IMR-90 (cell line): ENCODE data around the gene USF1. TPM values are rescaled to one million over a fixed set of nuclear protein-coding genes. Genes with fewer than 3 reads are reported as not detected.

Experiments
- ATAC-seq: fragments of 200-7000 bp; cut with Tn5 transposase; 2 replicates; pipeline ENCODE4 v1.9.1; 2020; ENCODE audit warnings: low read depth, mild to moderate bottlenecking, moderate library complexity
- BruUV-seq: library from RNA; stranded (reverse); fragments of 400-500 nt; replicated peaks from 2 replicates; lab custom pipeline; 2021; lab: Mats Ljungman, UMichigan
- CTCF ChIA-PET: fragments of 300-600 bp; formaldehyde crosslinking; extraction: SDS; loops from one replicate; lab custom pipeline; 2021; ENCODE audit warnings: antibody characterized with exemption; lab: Yijun Ruan, JAX
- POLR2A ChIA-PET: fragments of 300-600 bp; sonication (Branson Sonifier 250); formaldehyde crosslinking; loops from one replicate; lab custom pipeline; 2022; ENCODE audit warnings: antibody characterized with exemption; ENCODE audit not compliant: unreplicated experiment; lab: Charles Lee
- DNase-seq: peaks from one replicate; pipeline ENCODE4 v3.0.0; 2013
- H2AFZ ChIP-seq: replicated peaks from 2 replicates; pipeline ENCODE3; 2013; ENCODE audit warnings: low read length, mild to moderate bottlenecking; ENCODE audit not compliant: poor library complexity
- H2AK5ac ChIP-seq: 2 replicates; pipeline ENCODE4 v1.6.1; 2013; ENCODE audit warnings: low read depth, low read length, inconsistent platforms
- H2AK9ac ChIP-seq: replicated peaks from 2 replicates; pipeline ENCODE3; 2013; ENCODE audit warnings: mild to moderate bottlenecking, low read depth, low read length, moderate library complexity; ENCODE audit not compliant: poor library complexity
- H2BK120ac ChIP-seq: 2 replicates; pipeline ENCODE4 v1.6.1; 2013; ENCODE audit warnings: low read depth, low read length, inconsistent platforms
- H2BK15ac ChIP-seq: 3 replicates; pipeline ENCODE4 v1.6.1; 2013; ENCODE audit warnings: low read depth, low read length, inconsistent platforms
- H2BK20ac ChIP-seq: 2 replicates; pipeline ENCODE4 v1.6.1; 2013; ENCODE audit warnings: low read depth, mild to moderate bottlenecking, inconsistent platforms, low read length, moderate library complexity
- H2BK5ac ChIP-seq: 2 replicates; pipeline ENCODE4 v1.6.1; 2013; ENCODE audit warnings: mild to moderate bottlenecking, low read depth, low read length, inconsistent platforms; ENCODE audit not compliant: poor library complexity, severe bottlenecking
- H3K14ac ChIP-seq: replicated peaks from 2 replicates; pipeline ENCODE4 v1.6.1; 2013; ENCODE audit warnings: low read depth, low read length, inconsistent platforms
- H3K18ac ChIP-seq: 2 replicates; pipeline ENCODE4 v1.6.1; 2013; ENCODE audit warnings: low read depth, low read length, control low read depth
- H3K23ac ChIP-seq: 2 replicates; pipeline ENCODE4 v1.6.1; 2013; ENCODE audit warnings: low read depth, low read length, inconsistent platforms
- H3K27ac ChIP-seq: 2 replicates; pipeline ENCODE4 v1.5.1; 2013; ENCODE audit warnings: mild to moderate bottlenecking, control low read depth, low read length; ENCODE audit not compliant: insufficient read depth
- H3K27me3 ChIP-seq: 2 replicates; pipeline ENCODE4 v1.6.1; 2013; ENCODE audit warnings: low read length; ENCODE audit not compliant: control insufficient read depth, insufficient read depth
- H3K36me3 ChIP-seq: 2 replicates; pipeline ENCODE4 v1.6.1; 2013; ENCODE audit warnings: low read length, mixed read lengths; ENCODE audit not compliant: control insufficient read depth, insufficient read depth
- H3K4ac ChIP-seq: 2 replicates; pipeline ENCODE4 v1.6.1; 2013; ENCODE audit warnings: low read depth, low read length, inconsistent platforms
- H3K4me1 ChIP-seq: 2 replicates; pipeline ENCODE4 v1.6.1; 2013; ENCODE audit warnings: low read length, mixed read lengths; ENCODE audit not compliant: control insufficient read depth, insufficient read depth
- H3K4me2 ChIP-seq: 2 replicates; pipeline ENCODE4 v1.6.1; 2013; ENCODE audit warnings: low read depth, mild to moderate bottlenecking, control low read depth, low read length, moderate library complexity
- H3K4me3 ChIP-seq: 2 replicates; pipeline ENCODE4 v1.5.1; 2013; ENCODE audit warnings: low read depth, mild to moderate bottlenecking, control low read depth, low read length, moderate library complexity; ENCODE audit not compliant: insufficient read depth
- H3K56ac ChIP-seq: 2 replicates; pipeline ENCODE4 v1.6.1; 2013; ENCODE audit warnings: low read length, inconsistent platforms; ENCODE audit not compliant: insufficient read depth; ENCODE audit errors: extremely low read depth
- H3K79me1 ChIP-seq, 2 experiments: 2 replicates each; pipeline ENCODE4 v1.6.1; 2013; ENCODE audit warnings: low read length in 2 of 2, inconsistent platforms in 1 of 2, low read depth in 1 of 2
- H3K9ac ChIP-seq: 2 replicates; pipeline ENCODE4 v1.6.1; 2013; ENCODE audit warnings: low read depth, low read length, control low read depth
- H3K9me1 ChIP-seq: 2 replicates; pipeline ENCODE4 v1.6.1; 2013; ENCODE audit warnings: low read length, inconsistent platforms; ENCODE audit not compliant: insufficient read depth
- H3K9me3 ChIP-seq: 2 replicates; pipeline ENCODE4 v1.6.1; 2013; ENCODE audit warnings: low read length; ENCODE audit not compliant: control insufficient read depth, insufficient read depth
- H4K20me1 ChIP-seq: 2 replicates; pipeline ENCODE4 v1.6.1; 2013; ENCODE audit warnings: low read length, inconsistent platforms; ENCODE audit not compliant: insufficient read depth
- H4K5ac ChIP-seq: 2 replicates; pipeline ENCODE4 v1.6.1; 2013; ENCODE audit warnings: mild to moderate bottlenecking, low read depth, low read length, control low read depth
- H4K8ac ChIP-seq, 2 experiments: 2 replicates each; pipeline ENCODE4 v1.6.1; 2013; ENCODE audit warnings: low read depth in 2 of 2, low read length in 2 of 2, control low read depth in 1 of 2, inconsistent platforms in 1 of 2
- H4K91ac ChIP-seq: 2 replicates; pipeline ENCODE4 v1.6.1; 2013; ENCODE audit warnings: low read depth, low read length, inconsistent platforms; ENCODE audit not compliant: insufficient read depth
- BHLHE40 ChIP-seq: fragments of 150-350 bp; IDR thresholded peaks from 2 replicates; pipeline ENCODE4 v1.6.1; 2016; ENCODE audit warnings: mild to moderate bottlenecking, low read depth, low read length
- CEBPB ChIP-seq: IDR thresholded peaks from 2 replicates; pipeline ENCODE4 v1.6.1; 2012; ENCODE audit warnings: low read depth, low read length, improper control_type of control experiment
- CHD1 ChIP-seq: IDR thresholded peaks from 2 replicates; pipeline ENCODE4 v1.6.1; 2012; ENCODE audit warnings: low read depth, low read length, improper control_type of control experiment
- FOS ChIP-seq: fragments of 150-350 bp; IDR thresholded peaks from 2 replicates; pipeline ENCODE4 v1.6.1; 2016; ENCODE audit warnings: low read depth, low read length
- MAFK ChIP-seq: IDR thresholded peaks from 2 replicates; pipeline ENCODE4 v1.6.1; 2012; ENCODE audit warnings: low read depth, low read length, improper control_type of control experiment
- MAZ ChIP-seq: IDR thresholded peaks from 2 replicates; pipeline ENCODE4 v1.6.1; 2012; ENCODE audit warnings: low read depth, mild to moderate bottlenecking, low read length, improper control_type of control experiment, moderate library complexity, borderline replicate concordance
- MXI1 ChIP-seq: IDR thresholded peaks from 2 replicates; pipeline ENCODE4 v1.6.1; 2012; ENCODE audit warnings: low read depth, mild to moderate bottlenecking, low read length, moderate library complexity, borderline replicate concordance
- NFE2L2 ChIP-seq: fragments of 150-350 bp; IDR thresholded peaks from 2 replicates; pipeline ENCODE4 v1.6.1; 2016; ENCODE audit warnings: low read depth, mild to moderate bottlenecking, low read length
- POLR2A ChIP-seq: IDR thresholded peaks from 2 replicates; pipeline ENCODE4 v1.6.1; 2012; ENCODE audit warnings: mild to moderate bottlenecking, low read depth, low read length
- RAD21 ChIP-seq: IDR thresholded peaks from 2 replicates; pipeline ENCODE4 v1.6.1; 2012; ENCODE audit warnings: low read length, improper control_type of control experiment
- RCOR1 ChIP-seq: IDR thresholded peaks from 2 replicates; pipeline ENCODE4 v1.6.1; 2012; ENCODE audit warnings: mild to moderate bottlenecking, low read length, improper control_type of control experiment; ENCODE audit not compliant: insufficient replicate concordance
- RFX5 ChIP-seq: IDR thresholded peaks from 2 replicates; pipeline ENCODE4 v1.8.0; 2012; ENCODE audit warnings: low read depth, mild to moderate bottlenecking, low read length, moderate library complexity
- SMC3 ChIP-seq: fragments of 150-350 bp; IDR thresholded peaks from 2 replicates; pipeline ENCODE4 v1.6.1; 2016; ENCODE audit warnings: low read depth, mild to moderate bottlenecking, antibody characterized with exemption, low read length, moderate library complexity
- WGBS, 2 experiments: methylation state at CpG; one replicate each; pipeline versions ENCODE4 v1.1.5 to v1.1.7; 2013; ENCODE audit warnings: missing lambda C conversion rate in 2 of 2; ENCODE audit not compliant: insufficient read length in 1 of 2; ENCODE audit errors: extremely low coverage in 2 of 2; 5-methylcytosine and 5-hydroxymethylcytosine counted together
- dilution Hi-C: fragments of 300-500 bp; cut with HindIII; formaldehyde crosslinking; loops from one replicate; pipeline ENCODE4 v1.14.3; 2018; ENCODE audit warnings: low sequenced_read_pairs; ENCODE audit not compliant: unreplicated experiment
- in situ Hi-C: fragments of 300-500 bp; cut with MboI; formaldehyde crosslinking; loops from 3 replicates; pipeline ENCODE4 v1.14.3; 2019; ENCODE audit warnings: low sequenced_read_pairs, inconsistent platforms, mixed read lengths
- intact Hi-C: fragments of 100-400 bp; cut with micrococcal nuclease; formaldehyde crosslinking; loops from 2 replicates; pipeline ENCODE4 v1.10.0; 2022
- polyA plus RNA-seq, 3 experiments: library from polyadenylated mRNA; depleted of rRNA; stranded (reverse); fragments of >200 nt; gene quantifications; 2 replicates each; pipeline ENCODE4 v1.2.3, GENCODE V29; 2012; ENCODE audit warnings: low replicate concordance in 1 of 3
- total RNA-seq: library from RNA; depleted of rRNA; stranded (reverse); fragments of >200 nt; gene quantifications from 2 replicates; pipeline ENCODE4 v1.2.3, GENCODE V29; 2012
- TF ChIP-seq, protein P1 (sequence below): fragments of 150-350 bp; IDR thresholded peaks from 2 replicates; pipeline ENCODE4 v1.6.1; 2017; ENCODE audit warnings: mild to moderate bottlenecking, antibody characterized with exemption, low read length, low read depth
- TF ChIP-seq, protein P2 (sequence below): fragments of 150-350 bp; IDR thresholded peaks from 2 replicates; pipeline ENCODE4 v1.6.1; 2016; ENCODE audit warnings: low read depth, mild to moderate bottlenecking, low read length, moderate library complexity, borderline replicate concordance
- TF ChIP-seq, protein P3 (sequence below): conservative IDR thresholded peaks from 2 replicates; pipeline ENCODE4 v1.5.1; 2012; ENCODE audit warnings: mild to moderate bottlenecking, low read depth, low read length, improper control_type of control experiment

The USF1 gene
- total and polyA plus RNA-seq, 2 of the 4 experiments (the other 2 are of a cell fraction), result 37.1 to 78.9 TPM

DNA sequence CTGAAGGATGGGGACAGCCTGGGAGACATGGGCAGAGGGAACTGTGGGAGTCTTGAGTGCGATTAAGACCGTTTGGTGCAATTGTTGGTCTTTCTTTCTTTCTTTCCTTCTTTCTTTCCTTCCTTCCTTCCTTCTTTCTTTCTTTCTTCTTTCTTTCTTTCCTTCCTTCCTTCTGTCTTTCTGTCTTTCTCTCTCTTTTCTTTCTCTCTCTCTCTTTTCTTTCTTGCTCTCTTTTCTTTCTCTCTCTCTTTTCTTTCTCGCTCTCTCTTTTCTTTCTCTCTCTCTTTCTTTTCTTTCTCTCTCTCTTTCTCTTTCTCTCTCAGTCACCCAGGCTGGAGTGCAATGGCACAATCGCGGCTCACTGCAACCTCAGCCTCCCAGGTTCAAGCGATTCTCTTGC lies 49.5 kb upstream of the USF1 start:
- in situ Hi-C loops, result loop anchor here (5.0 kb wide), 1 partner anchor 98 kb away; no protein-coding TSS in a partner anchor
- DNase-seq (no peak), ATAC-seq (no peak)
- no peak overlapping the region for H3K27ac ChIP-seq
- no peak overlapping the region for H2BK120ac ChIP-seq
- no peak overlapping the region for H2AK9ac ChIP-seq
- H2BK15ac ChIP-seq, result no peak overlapping the region
- peaks cover 3% of the 10 kb centered on the region; the same call in 1 of the 2 replicates for H3K36me3 ChIP-seq
- H2BK20ac ChIP-seq, result no peak overlapping the region
- H3K14ac ChIP-seq, result no peak overlapping the region
- no peak overlapping the region for H3K4me2 ChIP-seq
- H4K5ac ChIP-seq, result no peak overlapping the region
- no TSS peak for BruUV-seq
- no peak overlapping the region for H3K4me3 ChIP-seq
- H2BK5ac ChIP-seq, result no peak overlapping the region
- CTCF ChIA-PET, result no interaction called here
- peaks cover 10% of the 10 kb centered on the region for H4K20me1 ChIP-seq
- no peak overlapping the region for H3K4ac ChIP-seq
- H3K18ac ChIP-seq, result no peak overlapping the region
- no peak overlapping the region for H3K23ac ChIP-seq
- H3K56ac ChIP-seq, result no peak overlapping the region
- WGBS, 2 experiments, result 100% methylated on average over 1 of the region's 6 CpGs; no CpG with 5 or more reads in 1 of the 2 experiments
- no peak overlapping the region for H3K9ac ChIP-seq
- H2AFZ ChIP-seq, result no peak overlapping the region
- H3K79me1 ChIP-seq, result no peaks in the 10 kb centered on the region; a peak in 1 of 4 replicates
- no peak overlapping the region for H4K91ac ChIP-seq
- H3K9me3 ChIP-seq, result no peaks in the 10 kb centered on the region
- dilution Hi-C loops, result no loop called here
- H4K8ac ChIP-seq, result no peak overlapping the region
- no peaks in the 10 kb centered on the region for H3K27me3 ChIP-seq
- POLR2A ChIA-PET, result no interaction called here
- H3K9me1 ChIP-seq, result peaks cover 9% of the 10 kb centered on the region
- no peak overlapping the region for H2AK5ac ChIP-seq
- intact Hi-C loops, result loop anchor here (5.0 kb wide), 1 partner anchor 368 kb away; no protein-coding TSS in a partner anchor
- TF ChIP-seq RFX5 (no peak), MAFK (no peak), NFE2L2 (no peak), RCOR1 (no peak), POLR2A (no peak), MAZ (no peak), RAD21 (no peak), FOS (no peak), MXI1 (no peak), CEBPB (no peak), SMC3 (no peak), BHLHE40 (no peak), CHD1 (no peak)
- TF ChIP-seq, protein P1, sequence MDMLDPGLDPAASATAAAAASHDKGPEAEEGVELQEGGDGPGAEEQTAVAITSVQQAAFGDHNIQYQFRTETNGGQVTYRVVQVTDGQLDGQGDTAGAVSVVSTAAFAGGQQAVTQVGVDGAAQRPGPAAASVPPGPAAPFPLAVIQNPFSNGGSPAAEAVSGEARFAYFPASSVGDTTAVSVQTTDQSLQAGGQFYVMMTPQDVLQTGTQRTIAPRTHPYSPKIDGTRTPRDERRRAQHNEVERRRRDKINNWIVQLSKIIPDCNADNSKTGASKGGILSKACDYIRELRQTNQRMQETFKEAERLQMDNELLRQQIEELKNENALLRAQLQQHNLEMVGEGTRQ, result no peak
- TF ChIP-seq, protein P2, sequence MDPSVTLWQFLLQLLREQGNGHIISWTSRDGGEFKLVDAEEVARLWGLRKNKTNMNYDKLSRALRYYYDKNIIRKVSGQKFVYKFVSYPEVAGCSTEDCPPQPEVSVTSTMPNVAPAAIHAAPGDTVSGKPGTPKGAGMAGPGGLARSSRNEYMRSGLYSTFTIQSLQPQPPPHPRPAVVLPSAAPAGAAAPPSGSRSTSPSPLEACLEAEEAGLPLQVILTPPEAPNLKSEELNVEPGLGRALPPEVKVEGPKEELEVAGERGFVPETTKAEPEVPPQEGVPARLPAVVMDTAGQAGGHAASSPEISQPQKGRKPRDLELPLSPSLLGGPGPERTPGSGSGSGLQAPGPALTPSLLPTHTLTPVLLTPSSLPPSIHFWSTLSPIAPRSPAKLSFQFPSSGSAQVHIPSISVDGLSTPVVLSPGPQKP, result no peak
- TF ChIP-seq, protein P3, sequence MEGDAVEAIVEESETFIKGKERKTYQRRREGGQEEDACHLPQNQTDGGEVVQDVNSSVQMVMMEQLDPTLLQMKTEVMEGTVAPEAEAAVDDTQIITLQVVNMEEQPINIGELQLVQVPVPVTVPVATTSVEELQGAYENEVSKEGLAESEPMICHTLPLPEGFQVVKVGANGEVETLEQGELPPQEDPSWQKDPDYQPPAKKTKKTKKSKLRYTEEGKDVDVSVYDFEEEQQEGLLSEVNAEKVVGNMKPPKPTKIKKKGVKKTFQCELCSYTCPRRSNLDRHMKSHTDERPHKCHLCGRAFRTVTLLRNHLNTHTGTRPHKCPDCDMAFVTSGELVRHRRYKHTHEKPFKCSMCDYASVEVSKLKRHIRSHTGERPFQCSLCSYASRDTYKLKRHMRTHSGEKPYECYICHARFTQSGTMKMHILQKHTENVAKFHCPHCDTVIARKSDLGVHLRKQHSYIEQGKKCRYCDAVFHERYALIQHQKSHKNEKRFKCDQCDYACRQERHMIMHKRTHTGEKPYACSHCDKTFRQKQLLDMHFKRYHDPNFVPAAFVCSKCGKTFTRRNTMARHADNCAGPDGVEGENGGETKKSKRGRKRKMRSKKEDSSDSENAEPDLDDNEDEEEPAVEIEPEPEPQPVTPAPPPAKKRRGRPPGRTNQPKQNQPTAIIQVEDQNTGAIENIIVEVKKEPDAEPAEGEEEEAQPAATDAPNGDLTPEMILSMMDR, result no peak
- H3K4me1 ChIP-seq, result peaks cover 12% of the 10 kb centered on the region
